Prostate gland (tissue), 2 donors: ENCODE results near the gene CACNA1H.

Source experiments
- POLR2A ChIP-seq: fragments of 450-650 bp; IDR thresholded peaks from one replicate; pipeline ENCODE4 v1.6.1; 2016; ENCODE audit warnings: antibody characterized with exemption, mild to moderate bottlenecking
- TF ChIP-seq, protein P1 (sequence below), 4 experiments: fragments of 200-600 bp in 2 of 4; fragments of 450-650 bp in 2 of 4; sonication (generic) in 2 of 4; IDR thresholded peaks; 1 replicate in 3 of 4; 2 replicates in 1 of 4; pipeline ENCODE4 v1.5.1; 2016 to 2019; ENCODE audit warnings: antibody characterized with exemption in 4 of 4, mild to moderate bottlenecking in 2 of 4, moderate library complexity in 2 of 4

DNA sequence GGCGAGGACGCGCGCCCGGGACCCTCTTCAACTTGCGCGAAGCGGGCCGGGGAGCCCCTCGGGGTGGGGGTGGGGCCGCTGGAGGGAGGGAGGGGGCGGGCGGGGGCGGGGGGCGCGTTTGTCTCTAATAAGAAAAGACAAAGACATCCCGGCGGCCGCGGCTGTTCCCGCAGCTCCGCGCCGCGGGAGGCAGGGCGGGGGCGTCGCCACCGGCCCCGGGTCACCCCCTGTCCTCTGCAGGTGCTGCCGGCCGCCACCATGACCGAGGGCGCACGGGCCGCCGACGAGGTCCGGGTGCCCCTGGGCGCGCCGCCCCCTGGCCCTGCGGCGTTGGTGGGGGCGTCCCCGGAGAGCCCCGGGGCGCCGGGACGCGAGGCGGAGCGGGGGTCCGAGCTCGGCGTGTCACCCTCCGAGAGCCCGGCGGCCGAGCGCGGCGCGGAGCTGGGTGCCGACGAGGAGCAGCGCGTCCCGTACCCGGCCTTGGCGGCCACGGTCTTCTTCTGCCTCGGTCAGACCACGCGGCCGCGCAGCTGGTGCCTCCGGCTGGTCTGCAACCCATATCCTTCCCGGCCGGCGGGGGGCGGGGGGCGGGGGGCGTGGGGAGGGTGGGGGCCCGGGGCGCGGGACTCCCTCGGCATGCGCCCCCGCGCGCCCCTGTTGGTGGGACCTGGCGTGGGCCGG is 714 bp downstream of the CACNA1H start:
- TF ChIP-seq, protein P1, sequence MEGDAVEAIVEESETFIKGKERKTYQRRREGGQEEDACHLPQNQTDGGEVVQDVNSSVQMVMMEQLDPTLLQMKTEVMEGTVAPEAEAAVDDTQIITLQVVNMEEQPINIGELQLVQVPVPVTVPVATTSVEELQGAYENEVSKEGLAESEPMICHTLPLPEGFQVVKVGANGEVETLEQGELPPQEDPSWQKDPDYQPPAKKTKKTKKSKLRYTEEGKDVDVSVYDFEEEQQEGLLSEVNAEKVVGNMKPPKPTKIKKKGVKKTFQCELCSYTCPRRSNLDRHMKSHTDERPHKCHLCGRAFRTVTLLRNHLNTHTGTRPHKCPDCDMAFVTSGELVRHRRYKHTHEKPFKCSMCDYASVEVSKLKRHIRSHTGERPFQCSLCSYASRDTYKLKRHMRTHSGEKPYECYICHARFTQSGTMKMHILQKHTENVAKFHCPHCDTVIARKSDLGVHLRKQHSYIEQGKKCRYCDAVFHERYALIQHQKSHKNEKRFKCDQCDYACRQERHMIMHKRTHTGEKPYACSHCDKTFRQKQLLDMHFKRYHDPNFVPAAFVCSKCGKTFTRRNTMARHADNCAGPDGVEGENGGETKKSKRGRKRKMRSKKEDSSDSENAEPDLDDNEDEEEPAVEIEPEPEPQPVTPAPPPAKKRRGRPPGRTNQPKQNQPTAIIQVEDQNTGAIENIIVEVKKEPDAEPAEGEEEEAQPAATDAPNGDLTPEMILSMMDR (IDR thresholded peaks at IDR 0.05), result no peak
- TF ChIP-seq POLR2A, result no peak
